Peyer's patch (tissue), 4 donors: ENCODE results near the gene LSP1. TPM values are rescaled to one million over a fixed set of nuclear protein-coding genes. Genes with fewer than 3 reads are reported as not detected.

Source experiments
- small RNA-seq, 2 donors: library from RNA; depleted of rRNA; stranded (forward); fragments of <200 nt; gene quantifications; one replicate each; pipeline ENCODE3, GENCODE V24; 2016
- total RNA-seq, 4 donors: library from RNA; depleted of rRNA; stranded (reverse); fragments of >200 nt; gene quantifications; one replicate each; pipeline ENCODE4 v1.1.0, GENCODE V29; 2016

Gene LSP1
- total RNA-seq, 4 donors from 2014 or later: 10.6 to 175 (median 15.4) TPM

Small RNA genes within 50 kb of the gene (small RNA-seq; reads per million reads assigned to genes)
- gene AC051649.1: 0 reads per million in 2 donors
- gene MIR4298: 0 reads per million in 2 donors

Other genes with a start within 250 kb of the LSP1 start
- gene KRTAP5-3, start 244.6 kb upstream of the LSP1 start, total RNA-seq: not detected
- not detected for gene KRTAP5-4, start 230.9 kb upstream of the LSP1 start, total RNA-seq
- not detected for gene KRTAP5-5, start 223.3 kb upstream of the LSP1 start, total RNA-seq
- gene KRTAP5-6, start 155.9 kb upstream of the LSP1 start, total RNA-seq: not detected
- 1 to 10 TPM in 3 of 4 donors, under 1 TPM in 1; 0.88 to 5.0 (median 3.4) TPM for gene IFITM10, start 102.5 kb upstream of the LSP1 start, total RNA-seq
- gene CTSD, start 89.2 kb upstream of the LSP1 start, total RNA-seq: 1,000 to 10,000 TPM in 2 of 4 donors, 100 to 1,000 TPM in 2; 129 to 1,688 (median 1,221) TPM
- gene SYT8, start 18.1 kb upstream of the LSP1 start, total RNA-seq: 10 to 100 TPM in 3 of 4 donors, not detected in 1; 21.3 to 57.6 (median 44.6) TPM
- 10 to 100 TPM in 1 of 4 donors, 1 to 10 TPM in 2, not detected in 1; 4.7 to 23.9 (median 9.3) TPM for gene TNNI2, start 14.1 kb upstream of the LSP1 start, total RNA-seq
- gene PRR33, start 38.8 kb downstream of the LSP1 start, total RNA-seq: not detected
- gene TNNT3, start 66.6 kb downstream of the LSP1 start, total RNA-seq: 10 to 100 TPM in 1 of 4 donors, not detected in 3; 14.0 TPM
- 100 to 1,000 TPM in 1 of 4 donors, 10 to 100 TPM in 3; 93.3 to 116 (median 95.0) TPM for gene MRPL23, start 94.2 kb downstream of the LSP1 start, total RNA-seq
- 10 to 100 TPM in 2 of 4 donors, 1 to 10 TPM in 2; 2.5 to 34.7 (median 11.8) TPM for gene H19, start 144.8 kb downstream of the LSP1 start, total RNA-seq